Gastroesophageal sphincter (tissue), 4 donors: Measurements from ENCODE around the gene NAPSA. TPM values are rescaled to one million over a fixed set of nuclear protein-coding genes. Genes with fewer than 3 reads are reported as not detected.

Experiments
- ATAC-seq: fragments of 150-250 bp; one replicate; pipeline ENCODE4 v1.9.1; 2016; ENCODE audit warnings: mild to moderate bottlenecking, moderate library complexity
- H3K27ac ChIP-seq, 4 donors: fragments of 200-600 bp; sonication (generic) in 3 of 4; 1 replicate in 3 of 4; 2 replicates in 1 of 4; pipeline ENCODE4 v1.5.1; 2016 to 2019
- H3K27me3 ChIP-seq: fragments of 200-600 bp; sonication (generic); one replicate; pipeline ENCODE4 v1.5.1; 2019
- H3K36me3 ChIP-seq, 2 donors: fragments of 200-600 bp; sonication (generic); one replicate each; pipeline ENCODE4 v1.5.1; 2019; ENCODE audit warnings: control low read depth in 1 of 2
- H3K4me1 ChIP-seq, 3 donors: fragments of 200-600 bp; sonication (generic); 1 replicate in 2 of 3; 2 replicates in 1 of 3; pipeline ENCODE4 v1.5.1; 2016 to 2019; ENCODE audit warnings: control low read depth in 2 of 3
- H3K4me3 ChIP-seq, 2 donors: fragments of 200-600 bp; sonication (generic); one replicate each; pipeline ENCODE4 v1.5.1; 2019; ENCODE audit warnings: mild to moderate bottlenecking in 1 of 2, moderate library complexity in 1 of 2
- H3K9me3 ChIP-seq, 3 donors: fragments of 200-600 bp; sonication (generic); one replicate each; pipeline ENCODE4 v1.5.1; 2017 to 2019; ENCODE audit warnings: control low read depth in 2 of 3
- CTCF ChIP-seq, 4 experiments: fragments of 200-600 bp in 2 of 4; fragments of 450-650 bp in 2 of 4; sonication (generic) in 1 of 4; IDR thresholded peaks; one replicate each; pipeline ENCODE4 v1.5.1; 2017 to 2019; ENCODE audit warnings: antibody characterized with exemption in 4 of 4, mild to moderate bottlenecking in 2 of 4, moderate library complexity in 2 of 4
- EP300 ChIP-seq: sonication (generic); formaldehyde crosslinking; IDR thresholded peaks from one replicate; pipeline ENCODE4 v1.6.1; 2017; ENCODE audit warnings: antibody characterized with exemption, mild to moderate bottlenecking
- POLR2A ChIP-seq, 2 donors: fragments of 450-650 bp; IDR thresholded peaks; one replicate each; pipeline ENCODE4 v1.6.1; 2017; ENCODE audit warnings: antibody characterized with exemption in 2 of 2, mild to moderate bottlenecking in 2 of 2, moderate library complexity in 1 of 2
- POLR2AphosphoS5 ChIP-seq: sonication (generic); formaldehyde crosslinking; IDR thresholded peaks from one replicate; pipeline ENCODE4 v1.6.1; 2017; ENCODE audit warnings: antibody characterized with exemption
- WGBS, 2 donors: methylation state at CpG; one replicate each; pipeline ENCODE4 v1.1.5; 2018; ENCODE audit warnings: low coverage in 1 of 2; 5-methylcytosine and 5-hydroxymethylcytosine counted together
- total RNA-seq, 4 donors: library from RNA; depleted of rRNA; stranded (reverse); fragments of >200 nt; gene quantifications; one replicate each; pipeline ENCODE4 v1.1.0, GENCODE V29; 2016

Gene NAPSA
- total RNA-seq, 4 donors from 2014 or later = 1.0 TPM; not detected in 3

GRCh38 chr19:50377517-50377916 lies 12.1 kb upstream of the NAPSA start:
- H3K4me3 ChIP-seq = peak overlapping the region in 1 of 2 donors; percentile 94
- H3K4me1 ChIP-seq = peaks cover 0 to 31% (median 3%) of the 10 kb centered on the region in 3 donors
- 54 to 67% methylated on average over 1 to 3 of the region's 9 CpGs for WGBS, 2 donors
- TF ChIP-seq EP300 (no peak), POLR2AphosphoS5 (no peak)
- H3K9me3 ChIP-seq = no peaks in the 10 kb centered on the region
- ATAC-seq = no peak
- H3K36me3 ChIP-seq = peaks cover 0 to 53% of the 10 kb centered on the region in 2 donors
- peak overlapping the region in 3 of 4 donors; percentile 97 to 100 (median 98) for H3K27ac ChIP-seq
- no peaks in the 10 kb centered on the region for H3K27me3 ChIP-seq

GRCh38 chr19:50377051-50377461 lies 11.6 kb upstream of the NAPSA start:
- WGBS, 2 donors = 23 to 37% methylated on average over 4 to 7 of the region's 7 CpGs
- Histone ChIP-seq H3K4me3 (peak overlapping the region; percentile 71 to 94), H3K27me3 (no peaks in the 10 kb centered on the region), H3K9me3 (no peaks in the 10 kb centered on the region), H3K4me1 (peaks cover 0 to 31% (median 3%) of the 10 kb centered on the region in 3 donors), H3K27ac (peak overlapping the region; percentile 92 to 100 (median 98)), H3K36me3 (peaks cover 0 to 49% of the 10 kb centered on the region in 2 donors)
- TF ChIP-seq POLR2A (IDR thresholded peaks at IDR 0.05) (no peak), CTCF (IDR thresholded peaks at IDR 0.05) (no peak), POLR2AphosphoS5 (no peak), EP300 (no peak)
- peak; percentile 2 for ATAC-seq

GRCh38 chr19:50376166-50377050 lies 11.0 kb upstream of the NAPSA start, which contains the start of gene NR1H2:
Gene NR1H2, plus strand, starts transcription at chr19:50376457. Its CDS starts 1,149 bp downstream, at chr19:50377606.
- no peaks in the 10 kb centered on the region for H3K27me3 ChIP-seq
- TF ChIP-seq POLR2A (IDR thresholded peaks at IDR 0.05) (peak; percentile 68 to 84), CTCF (IDR thresholded peaks at IDR 0.05) (peak in 1 of 4 experiments; percentile 20), POLR2AphosphoS5 (peak; percentile 88), EP300 (no peak)
- ATAC-seq = peak; percentile 97
- peak within 1 kb of the TSS; percentile 92 to 100 (median 98) for H3K27ac ChIP-seq
- WGBS, 2 donors = 1 to 5% methylated on average over 22 to 26 of the region's 67 CpGs
- H3K4me1 ChIP-seq = peaks cover 0 to 31% (median 3%) of the 10 kb centered on the region in 3 donors
- H3K4me3 ChIP-seq = peak within 1 kb of the TSS; percentile 71 to 94
- H3K9me3 ChIP-seq = no peaks in the 10 kb centered on the region
- peaks cover 0 to 42% of the 10 kb centered on the region in 2 donors for H3K36me3 ChIP-seq

GRCh38 chr19:50371914-50372475 lies 6.6 kb upstream of the NAPSA start:
- H3K27me3 ChIP-seq = no peaks in the 10 kb centered on the region
- 71 to 83% methylated on average over 4 to 6 of the region's 10 CpGs for WGBS, 2 donors
- no peaks in the 10 kb centered on the region for H3K9me3 ChIP-seq
- TF ChIP-seq POLR2AphosphoS5 (no peak), EP300 (no peak), POLR2A (IDR thresholded peaks at IDR 0.05) (no peak), CTCF (IDR thresholded peaks at IDR 0.05) (no peak)
- peaks cover 0 to 15% (median under 1%) of the 10 kb centered on the region in 3 donors for H3K4me1 ChIP-seq
- ATAC-seq = no peak
- H3K27ac ChIP-seq = no peak overlapping the region
- H3K36me3 ChIP-seq = no peaks in the 10 kb centered on the region
- H3K4me3 ChIP-seq = no peak overlapping the region
